ENCODE results near the gene ADRB2.

Gene ADRB2

DNA sequence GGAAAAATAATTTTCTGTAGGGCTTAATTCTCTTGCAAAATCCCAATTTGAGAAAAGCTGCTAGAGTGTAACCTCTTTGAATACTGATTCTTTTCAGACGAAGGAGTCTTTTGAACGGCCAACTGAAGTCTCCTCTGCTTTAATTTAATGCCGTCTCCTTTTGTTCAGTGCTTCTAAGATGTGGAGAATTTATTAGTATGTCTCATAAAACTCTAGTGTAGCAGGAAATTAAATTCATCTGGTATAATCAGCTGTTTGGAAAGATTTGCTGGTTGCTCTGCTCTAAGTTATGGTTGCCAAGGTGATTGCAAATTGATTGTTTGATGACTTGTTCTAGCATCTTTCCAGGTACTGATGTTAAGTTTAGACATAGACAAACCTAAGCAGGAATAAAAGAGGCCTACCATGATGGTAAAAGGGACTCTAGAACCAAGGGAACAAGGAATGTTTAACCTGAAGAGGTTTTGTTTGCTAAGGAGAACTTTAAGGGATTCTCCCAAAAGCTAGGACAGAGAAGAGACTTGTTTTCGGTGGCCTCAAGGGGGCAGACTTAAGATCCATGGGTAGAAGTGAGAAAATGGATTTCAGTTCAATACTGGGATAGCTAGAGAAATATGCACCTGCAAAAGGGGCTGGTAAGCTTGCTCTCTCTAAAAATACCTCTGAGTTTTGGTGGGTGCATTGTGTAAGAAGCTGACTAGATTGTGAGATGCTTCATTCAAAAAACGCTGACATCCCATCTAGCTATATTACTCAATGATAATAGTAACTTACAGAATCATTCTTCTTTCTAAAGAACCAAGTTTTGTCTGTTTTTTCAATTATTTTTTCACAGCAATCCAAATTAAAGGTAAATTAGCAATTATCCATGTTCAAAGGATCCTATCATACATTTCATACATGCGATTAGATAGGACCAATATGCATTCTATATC, 5.7 kb upstream of the ADRB2 start:
- DNase-seq (ENCODE audit: insufficient read length, low spot score), result no peak
- FAIRE-seq, result no peak
- TF ChIP-seq CTCF (IDR thresholded peaks at IDR 0.05; ENCODE audit: insufficient read depth, missing control alignments), result peak; percentile 51

DNA sequence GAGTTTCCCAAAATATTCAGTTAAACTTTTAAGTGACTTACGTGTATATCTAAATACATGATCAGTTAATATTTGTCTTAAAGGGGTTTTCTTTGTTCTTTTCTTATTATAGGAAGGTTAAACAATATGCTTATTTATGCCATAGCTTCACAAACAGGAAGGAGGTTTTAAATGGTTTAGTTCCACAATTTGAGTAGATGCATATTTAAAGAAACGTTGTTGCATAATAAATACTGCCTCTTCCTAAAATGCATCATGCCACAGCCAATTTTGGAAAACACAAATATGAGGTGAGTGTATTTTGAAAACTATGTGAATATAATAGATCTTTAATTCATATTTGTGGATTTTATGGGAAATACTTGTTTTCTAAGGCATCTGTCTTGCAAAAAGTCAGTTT, 2.5 kb upstream of the ADRB2 start:
- DNase-seq (ENCODE audit: insufficient read length, low spot score) (no peak), FAIRE-seq (no peak)
- no peak for TF ChIP-seq CTCF (IDR thresholded peaks at IDR 0.05; ENCODE audit: insufficient read depth, missing control alignments)

GRCh38 chr5:148825716-148826052, 727 bp upstream of the ADRB2 start:
- DNase-seq (ENCODE audit: insufficient read length, low spot score) (no peak), FAIRE-seq (no peak)
- no peak for TF ChIP-seq CTCF (IDR thresholded peaks at IDR 0.05; ENCODE audit: insufficient read depth, missing control alignments)

- no peak for TF ChIP-seq CTCF (IDR thresholded peaks at IDR 0.05; ENCODE audit: insufficient read depth, missing control alignments)
- FAIRE-seq (no peak), DNase-seq (ENCODE audit: insufficient read length, low spot score) (no peak)
These were observed 294 bp downstream of the ADRB2 start for GRCh38 chr5:148826739-148827070.

DNA sequence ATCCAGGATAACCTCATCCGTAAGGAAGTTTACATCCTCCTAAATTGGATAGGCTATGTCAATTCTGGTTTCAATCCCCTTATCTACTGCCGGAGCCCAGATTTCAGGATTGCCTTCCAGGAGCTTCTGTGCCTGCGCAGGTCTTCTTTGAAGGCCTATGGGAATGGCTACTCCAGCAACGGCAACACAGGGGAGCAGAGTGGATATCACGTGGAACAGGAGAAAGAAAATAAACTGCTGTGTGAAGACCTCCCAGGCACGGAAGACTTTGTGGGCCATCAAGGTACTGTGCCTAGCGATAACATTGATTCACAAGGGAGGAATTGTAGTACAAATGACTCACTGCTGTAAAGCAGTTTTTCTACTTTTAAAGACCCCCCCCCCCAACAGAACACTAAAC, 1.3 kb downstream of the ADRB2 start:
- FAIRE-seq (no peak), DNase-seq (ENCODE audit: insufficient read length, low spot score) (no peak)
- no peak for TF ChIP-seq CTCF (IDR thresholded peaks at IDR 0.05; ENCODE audit: insufficient read depth, missing control alignments)

- no peak for TF ChIP-seq CTCF (IDR thresholded peaks at IDR 0.05; ENCODE audit: insufficient read depth, missing control alignments)
- no peak for FAIRE-seq
- DNase-seq (ENCODE audit: insufficient read length, low spot score), result no peak
These were observed 2.3 kb downstream of the ADRB2 start for GRCh38 chr5:148828511-148829247.

DNA sequence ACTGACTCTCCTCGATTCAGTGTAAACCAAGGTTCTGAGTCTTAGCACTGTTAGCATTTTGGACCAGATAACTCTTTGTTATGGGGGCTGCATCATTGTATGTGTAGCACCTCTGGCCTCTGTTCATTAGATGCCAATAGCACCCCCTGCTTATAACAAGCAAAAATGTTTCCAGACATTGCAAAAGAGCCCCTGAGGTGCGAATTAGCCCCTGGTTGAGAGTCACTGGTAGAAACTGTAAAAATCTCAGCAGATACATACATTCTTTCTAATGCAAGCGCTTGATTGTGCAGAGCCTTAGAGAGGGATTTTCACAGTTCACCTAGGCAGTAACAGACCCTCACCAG, 2.8 kb downstream of the ADRB2 start:
- no peak for DNase-seq (ENCODE audit: insufficient read length, low spot score)
- no peak for FAIRE-seq
- no peak for TF ChIP-seq CTCF (IDR thresholded peaks at IDR 0.05; ENCODE audit: insufficient read depth, missing control alignments)

Measured in D721Med (cell line).